Transverse colon (tissue), 4 donors: ENCODE measurements around the gene ALDH3A2. TPM values are rescaled to one million over a fixed set of nuclear protein-coding genes. Genes with fewer than 3 reads are reported as not detected.
"Not testable (repeated sequence)": the region's sequence is repeated elsewhere in the genome, so short reads cannot be mapped to it uniquely, and the experiment has no call there.

Experiments used
- DNase-seq: peaks from one replicate; pipeline ENCODE4 v3.0.0-alpha.2; 2019
- H3K27ac ChIP-seq, 4 donors: fragments of 200-600 bp; sonication (generic); 2 replicates each; pipeline ENCODE4 v1.5.1; 2016 to 2018; ENCODE audit warnings: inconsistent platforms in 4 of 4
- H3K27me3 ChIP-seq: fragments of 200-600 bp; sonication (generic); 2 replicates; pipeline ENCODE4 v1.5.1; 2017; ENCODE audit warnings: inconsistent platforms
- H3K36me3 ChIP-seq, 4 donors: fragments of 200-600 bp; sonication (generic); 2 replicates each; pipeline ENCODE4 v1.5.1; 2017 to 2019; ENCODE audit warnings: inconsistent platforms in 4 of 4
- H3K4me1 ChIP-seq, 4 donors: fragments of 200-600 bp; sonication (generic); 2 replicates each; pipeline ENCODE4 v1.5.1; 2017 to 2020; ENCODE audit warnings: inconsistent platforms in 4 of 4
- H3K4me3 ChIP-seq, 4 donors: fragments of 200-600 bp; sonication (generic); 1 replicate in 1 of 4; 2 replicates in 3 of 4; pipeline versions ENCODE4 v1.5.1 to v1.6.1; 2017 to 2019; ENCODE audit warnings: inconsistent platforms in 4 of 4
- H3K9me3 ChIP-seq, 2 donors: fragments of 200-600 bp; sonication (generic); 2 replicates each; pipeline ENCODE4 v1.5.1; 2017 to 2019; ENCODE audit warnings: inconsistent platforms in 2 of 2
- EP300 ChIP-seq: sonication (generic); formaldehyde crosslinking; IDR thresholded peaks from one replicate; pipeline ENCODE4 v1.6.1; 2017; ENCODE audit warnings: antibody characterized with exemption, low read depth
- POLR2A ChIP-seq: fragments of 450-650 bp; IDR thresholded peaks from one replicate; pipeline ENCODE4 v1.6.1; 2016; ENCODE audit warnings: antibody characterized with exemption, mild to moderate bottlenecking, moderate library complexity
- POLR2AphosphoS5 ChIP-seq, 3 donors: sonication (generic); formaldehyde crosslinking; IDR thresholded peaks; one replicate each; pipeline ENCODE4 v1.6.1; 2016; ENCODE audit warnings: antibody characterized with exemption in 3 of 3
- WGBS, 2 donors: methylation state at CpG; one replicate each; pipeline ENCODE4 v1.1.5; 2018; ENCODE audit warnings: low coverage in 1 of 2; 5-methylcytosine and 5-hydroxymethylcytosine counted together
- in situ Hi-C, 4 donors: fragments of 200-750 bp; cut with MboI; loops; one replicate each; pipeline versions ENCODE4 v1.15.0 to v1.15.1; 2017; ENCODE audit warnings: low sequenced_read_pairs in 3 of 4, low pct_ligation_motif_present in 1 of 4, low pct_unique_long_range_greater_than_20kb in 1 of 4
- intact Hi-C: fragments of 100-400 bp; cut with DNase I; formaldehyde crosslinking; loops from one replicate; pipeline ENCODE4 v1.15.1; 2023; ENCODE audit warnings: low total_unique reads
- total RNA-seq, 4 donors: library from RNA; depleted of rRNA; stranded (reverse); fragments of >200 nt; gene quantifications; one replicate each; pipeline ENCODE4 v1.1.0, GENCODE V29; 2016
- TF ChIP-seq, protein P1 (sequence below), 5 experiments: fragments of 200-600 bp in 3 of 5; fragments of 450-650 bp in 2 of 5; sonication (generic) in 3 of 5; IDR thresholded peaks; 1 replicate in 2 of 5; 2 replicates in 3 of 5; pipeline ENCODE4 v1.5.1; 2016 to 2017; ENCODE audit warnings: antibody characterized with exemption in 5 of 5, inconsistent platforms in 3 of 5, mild to moderate bottlenecking in 2 of 5, moderate library complexity in 1 of 5

Gene ALDH3A2
- total RNA-seq, 4 donors from 2014 or later: 44.5 to 199 (median 119) TPM

DNA sequence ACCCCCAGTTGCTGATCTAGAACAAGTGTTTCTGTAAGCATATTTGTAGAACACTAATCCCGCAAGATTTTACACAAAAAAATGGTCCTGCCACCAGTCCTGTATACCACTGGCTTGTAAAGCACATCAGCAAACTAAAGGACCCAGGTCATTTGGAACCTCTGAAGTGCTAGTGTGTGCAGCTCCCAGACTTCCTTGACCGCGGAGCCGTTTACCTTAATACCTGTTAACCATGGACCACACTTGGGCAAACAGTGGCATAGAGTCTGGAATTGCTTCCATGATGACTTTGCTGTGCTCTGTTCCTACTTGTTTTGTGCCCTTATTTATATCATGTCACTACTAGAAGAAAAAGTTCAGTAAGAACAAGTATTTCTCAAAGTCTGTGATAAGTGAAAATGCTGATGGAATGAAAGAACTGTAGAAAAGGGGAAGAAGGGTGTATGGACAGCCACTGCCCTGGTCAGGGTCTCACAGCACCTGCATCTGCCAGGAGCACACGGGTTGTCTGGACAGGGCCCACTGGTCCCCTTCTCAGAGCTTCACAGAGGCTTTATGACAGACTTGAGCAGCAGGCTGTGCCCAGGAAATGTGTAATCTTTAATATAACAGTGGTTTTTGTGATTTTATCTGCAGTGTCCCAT, 29.3 kb downstream of the ALDH3A2 start:
- intact Hi-C loops (no loop called here), in situ Hi-C loops (loop anchor here in 1 of 4 donors (10.0 kb wide), 1 partner anchor 57 kb away; no protein-coding TSS in a partner anchor)
- Histone ChIP-seq H3K36me3 (peaks cover 0 to 25% (median 11%) of the 10 kb centered on the region in 4 donors), H3K9me3 (no peaks in the 10 kb centered on the region), H3K4me3 (no peak overlapping the region), H3K4me1 (peaks cover 0 to 11% (median 1%) of the 10 kb centered on the region in 4 donors), H3K27me3 (no peaks in the 10 kb centered on the region), H3K27ac (no peak overlapping the region)
- TF ChIP-seq POLR2A (no peak), EP300 (no peak), POLR2AphosphoS5 (IDR thresholded peaks at IDR 0.05) (no peak)
- TF ChIP-seq, protein P1, sequence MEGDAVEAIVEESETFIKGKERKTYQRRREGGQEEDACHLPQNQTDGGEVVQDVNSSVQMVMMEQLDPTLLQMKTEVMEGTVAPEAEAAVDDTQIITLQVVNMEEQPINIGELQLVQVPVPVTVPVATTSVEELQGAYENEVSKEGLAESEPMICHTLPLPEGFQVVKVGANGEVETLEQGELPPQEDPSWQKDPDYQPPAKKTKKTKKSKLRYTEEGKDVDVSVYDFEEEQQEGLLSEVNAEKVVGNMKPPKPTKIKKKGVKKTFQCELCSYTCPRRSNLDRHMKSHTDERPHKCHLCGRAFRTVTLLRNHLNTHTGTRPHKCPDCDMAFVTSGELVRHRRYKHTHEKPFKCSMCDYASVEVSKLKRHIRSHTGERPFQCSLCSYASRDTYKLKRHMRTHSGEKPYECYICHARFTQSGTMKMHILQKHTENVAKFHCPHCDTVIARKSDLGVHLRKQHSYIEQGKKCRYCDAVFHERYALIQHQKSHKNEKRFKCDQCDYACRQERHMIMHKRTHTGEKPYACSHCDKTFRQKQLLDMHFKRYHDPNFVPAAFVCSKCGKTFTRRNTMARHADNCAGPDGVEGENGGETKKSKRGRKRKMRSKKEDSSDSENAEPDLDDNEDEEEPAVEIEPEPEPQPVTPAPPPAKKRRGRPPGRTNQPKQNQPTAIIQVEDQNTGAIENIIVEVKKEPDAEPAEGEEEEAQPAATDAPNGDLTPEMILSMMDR (IDR thresholded peaks at IDR 0.05): no peak
- 86 to 92% methylated on average over 2 to 5 of the region's 5 CpGs for WGBS, 2 donors
- no peak for DNase-seq

DNA sequence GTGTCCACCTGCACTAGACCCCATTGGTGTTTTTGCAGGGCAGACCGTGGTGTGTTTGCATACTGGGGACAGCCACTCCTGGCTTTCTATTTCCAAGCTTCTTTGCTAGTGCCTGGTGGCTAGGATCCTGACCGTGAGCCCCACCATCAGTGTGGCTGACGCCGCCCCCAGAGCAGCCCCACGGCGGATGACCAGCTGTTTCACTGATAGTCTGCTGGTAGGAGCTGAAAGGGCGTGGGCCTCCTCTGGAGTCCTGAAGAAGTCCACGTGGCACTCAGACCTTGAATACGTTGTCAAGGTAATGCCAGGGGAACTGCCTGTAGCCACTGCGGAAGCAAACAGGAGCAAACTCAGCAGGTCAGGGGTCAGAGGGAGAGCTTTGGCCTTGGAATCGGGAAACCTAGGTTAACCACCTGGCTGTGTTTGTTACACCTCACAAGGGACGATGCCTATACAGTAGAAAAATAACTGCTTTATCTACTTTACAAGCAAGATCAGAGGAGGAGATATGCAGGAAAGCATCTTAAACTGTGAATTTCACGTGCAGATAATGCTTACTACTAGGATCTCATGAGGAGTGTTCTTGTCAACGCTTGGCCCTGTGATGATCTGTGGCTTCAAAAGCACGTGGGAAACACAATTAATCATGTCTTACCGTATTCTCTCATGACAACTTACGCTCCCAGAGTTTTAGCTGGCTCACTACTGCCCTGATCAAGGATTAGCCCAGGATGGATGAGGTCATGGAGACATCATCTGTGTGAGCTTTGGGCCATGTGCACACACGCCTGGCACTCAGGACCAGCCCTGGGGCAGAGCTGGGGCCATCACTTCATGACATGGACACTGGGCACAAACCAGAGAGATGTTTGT, 30.3 kb downstream of the ALDH3A2 start:
- in situ Hi-C loops (loop anchor here in 1 of 4 donors (10.0 kb wide), 1 partner anchor 56 kb away; no protein-coding TSS in a partner anchor), intact Hi-C loops (no loop called here)
- TF ChIP-seq EP300 (no peak), POLR2A (no peak), POLR2AphosphoS5 (IDR thresholded peaks at IDR 0.05) (no peak)
- TF ChIP-seq, protein P1 (IDR thresholded peaks at IDR 0.05): no peak
- Histone ChIP-seq H3K27ac (no peak overlapping the region), H3K36me3 (peaks cover 0 to 25% (median 11%) of the 10 kb centered on the region in 4 donors), H3K27me3 (no peaks in the 10 kb centered on the region), H3K4me3 (no peak overlapping the region), H3K9me3 (no peaks in the 10 kb centered on the region), H3K4me1 (peaks cover 0 to 1% (median 0%) of the 10 kb centered on the region in 4 donors)
- WGBS, 2 donors: 80 to 91% methylated on average over 1 to 18 of the region's 18 CpGs
- DNase-seq: no peak

DNA sequence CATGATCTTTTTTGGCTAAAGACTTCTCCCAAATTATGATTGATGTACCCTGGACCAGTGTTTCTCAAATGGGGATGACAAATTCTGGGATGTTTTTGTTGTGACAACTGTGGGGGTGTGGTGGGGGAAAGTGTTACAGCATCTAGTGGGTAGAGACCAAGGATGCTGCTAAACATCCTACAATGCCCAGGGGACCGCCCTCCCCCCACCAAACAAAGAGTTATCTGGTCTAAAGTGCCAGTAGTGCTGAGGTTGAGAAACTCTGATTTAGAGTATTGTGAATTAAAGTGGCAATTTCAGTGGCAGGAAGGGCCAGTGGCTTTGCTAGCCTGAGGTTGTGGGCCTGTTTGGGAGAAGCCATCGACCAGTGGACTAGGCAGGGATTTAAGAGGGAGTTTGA, 34.6 kb downstream of the ALDH3A2 start:
- H3K36me3 ChIP-seq: no peaks in the 10 kb centered on the region
- no peak for DNase-seq
- no peak overlapping the region for H3K4me3 ChIP-seq
- in situ Hi-C loops: no loop called here
- no peaks in the 10 kb centered on the region for H3K27me3 ChIP-seq
- no peak for TF ChIP-seq POLR2AphosphoS5 (IDR thresholded peaks at IDR 0.05)
- TF ChIP-seq POLR2A: no peak
- TF ChIP-seq EP300: no peak
- TF ChIP-seq, protein P1 (IDR thresholded peaks at IDR 0.05): no peak
- H3K4me1 ChIP-seq: no peaks in the 10 kb centered on the region
- 40 to 93% methylated on average over 1 to 2 of the region's 2 CpGs for WGBS, 2 donors
- no peaks in the 10 kb centered on the region for H3K9me3 ChIP-seq
- H3K27ac ChIP-seq: no peak overlapping the region
- intact Hi-C loops: no loop called here

DNA sequence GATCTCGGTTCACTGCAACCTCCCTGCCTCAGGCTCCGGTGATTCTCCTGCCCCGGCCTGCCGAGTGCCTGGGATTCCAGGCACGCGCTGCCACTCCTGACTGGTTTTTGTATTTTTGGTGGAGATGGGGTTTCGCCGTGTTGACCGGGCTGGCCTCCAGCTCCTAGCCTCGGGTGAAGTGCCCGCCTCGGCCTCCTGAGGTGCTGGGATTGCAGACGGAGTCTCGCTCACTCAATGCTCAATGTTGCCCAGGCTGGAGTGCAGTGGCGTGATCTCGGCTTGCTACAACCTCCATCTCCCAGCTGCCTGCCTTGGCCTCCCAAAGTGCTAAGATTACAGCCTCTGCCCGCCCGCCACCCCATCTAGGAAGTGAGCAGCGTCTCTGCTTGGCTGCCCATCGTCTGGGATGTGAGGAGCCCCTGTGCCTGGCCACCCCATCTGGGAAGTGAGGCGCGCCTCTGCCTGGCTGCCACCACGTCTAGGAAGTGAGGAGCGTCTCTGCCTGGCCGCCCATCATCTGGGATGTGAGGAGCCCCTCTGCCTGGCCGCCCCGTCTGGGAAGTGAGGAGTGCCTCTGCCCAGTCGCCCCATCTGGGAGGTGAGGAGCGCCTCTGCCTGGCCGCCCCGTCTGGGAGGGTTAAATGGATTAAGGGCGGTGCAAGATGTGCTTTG, 36.5 kb downstream of the ALDH3A2 start:
- in situ Hi-C loops, H3K9me3 ChIP-seq, intact Hi-C loops, DNase-seq, H3K4me1 ChIP-seq, H3K27ac ChIP-seq, H3K4me3 ChIP-seq, H3K27me3 ChIP-seq, H3K36me3 ChIP-seq: not testable (repeated sequence)
- WGBS, 2 donors: 88 to 100% methylated on average over 1 to 24 of the region's 32 CpGs
